H7 (cell line): Measurements from ENCODE around the gene DCLRE1C. TPM values are rescaled to one million over a fixed set of nuclear protein-coding genes. Genes with fewer than 3 reads are reported as not detected.
"Not testable (repeated sequence)": the region's sequence is repeated elsewhere in the genome, so short reads cannot be mapped to it uniquely, and the experiment has no call there.

ENCODE experiments used
- DNase-seq: peaks from one replicate; pipeline ENCODE4 v3.0.0; 2012
- H3K27me3 ChIP-seq: 2 replicates; pipeline ENCODE4 v1.6.0; 2011; ENCODE audit warnings: mild to moderate bottlenecking, low read length; ENCODE audit not compliant: control insufficient read depth, insufficient read depth
- H3K36me3 ChIP-seq: replicated peaks from 2 replicates; pipeline ENCODE4 v1.5.1; 2011; ENCODE audit warnings: low read length; ENCODE audit not compliant: control insufficient read depth, insufficient read depth
- H3K4me3 ChIP-seq: 2 replicates; pipeline ENCODE4 v1.5.1; 2011; ENCODE audit warnings: low read depth, mild to moderate bottlenecking, control low read depth, low read length, moderate library complexity; ENCODE audit not compliant: insufficient read depth
- total RNA-seq: library from RNA; depleted of rRNA; stranded (reverse); fragments of >200 nt; shearing (Covaris generic); gene quantifications from 2 replicates; pipeline ENCODE4 v1.2.3, GENCODE V29; 2014

Gene DCLRE1C
- total RNA-seq, 1 experiment from 2014 or later: 2.1 TPM

GRCh38 chr10:14925268-14925667 is 28.6 kb downstream of the DCLRE1C start:
- Histone ChIP-seq H3K36me3 (no peaks in the 10 kb centered on the region), H3K27me3 (no peaks in the 10 kb centered on the region), H3K4me3 (no peak overlapping the region)
- no peak for DNase-seq

- Histone ChIP-seq H3K27me3 (no peaks in the 10 kb centered on the region), H3K4me3 (no peak overlapping the region), H3K36me3 (no peaks in the 10 kb centered on the region)
- DNase-seq: no peak
Observed at GRCh38 chr10:14924013-14924412, 29.9 kb downstream of the DCLRE1C start.

DNA sequence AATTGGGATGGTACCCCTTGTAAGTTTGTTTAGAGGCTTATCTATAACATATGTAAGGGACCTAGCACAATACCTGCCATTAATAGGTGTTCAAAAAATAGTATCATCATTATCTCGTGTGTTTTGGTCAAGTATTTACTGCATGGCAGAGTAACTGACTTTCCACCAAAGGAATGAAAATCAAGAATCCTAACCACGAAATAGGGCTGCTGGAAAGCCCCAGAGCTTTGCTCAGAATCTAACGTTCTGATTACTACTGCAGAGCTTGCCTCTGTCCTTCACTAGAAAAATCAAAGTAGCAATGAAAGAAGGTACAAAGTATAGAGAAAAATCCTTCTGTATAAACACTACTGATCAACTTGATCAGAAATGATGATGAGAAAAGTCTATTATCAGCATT is 34.9 kb downstream of the DCLRE1C start:
- no peaks in the 10 kb centered on the region for H3K27me3 ChIP-seq
- H3K4me3 ChIP-seq: no peak overlapping the region
- no peak for DNase-seq
- no peaks in the 10 kb centered on the region for H3K36me3 ChIP-seq

DNA sequence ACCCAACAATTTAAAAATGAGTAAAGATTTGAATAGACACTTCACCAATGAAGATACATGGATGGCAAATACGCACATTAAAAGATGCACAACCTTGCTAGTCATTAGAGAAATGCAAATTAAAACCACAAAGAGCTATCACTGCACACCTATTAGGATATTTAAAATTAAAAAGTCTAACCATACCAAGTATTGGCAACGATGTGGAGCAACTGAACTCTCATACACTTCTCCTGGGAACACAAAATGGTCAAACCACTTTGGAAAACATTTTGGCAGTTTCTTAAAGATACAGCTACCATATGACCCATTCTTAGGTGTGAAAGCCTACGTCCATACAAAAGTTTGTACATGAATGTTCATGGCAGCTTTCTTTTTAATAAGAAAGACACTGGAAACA is 36.1 kb downstream of the DCLRE1C start:
- no peak overlapping the region for H3K4me3 ChIP-seq
- H3K36me3 ChIP-seq: no peaks in the 10 kb centered on the region
- H3K27me3 ChIP-seq: no peaks in the 10 kb centered on the region
- no peak for DNase-seq

- Histone ChIP-seq H3K4me3 (no peak overlapping the region), H3K36me3 (no peaks in the 10 kb centered on the region), H3K27me3 (no peaks in the 10 kb centered on the region)
- no peak for DNase-seq
Observed at GRCh38 chr10:14916600-14916999, 37.3 kb downstream of the DCLRE1C start.

GRCh38 chr10:14911801-14912200 is 42.1 kb downstream of the DCLRE1C start:
- H3K4me3 ChIP-seq: no peak overlapping the region
- H3K36me3 ChIP-seq: peaks cover 7% of the 10 kb centered on the region

GRCh38 chr10:14910953-14911352 is 42.9 kb downstream of the DCLRE1C start:
- H3K27me3 ChIP-seq: no peaks in the 10 kb centered on the region
- no peak overlapping the region for H3K4me3 ChIP-seq
- peaks cover 8% of the 10 kb centered on the region for H3K36me3 ChIP-seq
- DNase-seq: no peak

More at GRCh38 chr10:14911801-14912200, 42.1 kb downstream of the DCLRE1C start:
- no peaks in the 10 kb centered on the region for H3K27me3 ChIP-seq
- DNase-seq: no peak

DNA sequence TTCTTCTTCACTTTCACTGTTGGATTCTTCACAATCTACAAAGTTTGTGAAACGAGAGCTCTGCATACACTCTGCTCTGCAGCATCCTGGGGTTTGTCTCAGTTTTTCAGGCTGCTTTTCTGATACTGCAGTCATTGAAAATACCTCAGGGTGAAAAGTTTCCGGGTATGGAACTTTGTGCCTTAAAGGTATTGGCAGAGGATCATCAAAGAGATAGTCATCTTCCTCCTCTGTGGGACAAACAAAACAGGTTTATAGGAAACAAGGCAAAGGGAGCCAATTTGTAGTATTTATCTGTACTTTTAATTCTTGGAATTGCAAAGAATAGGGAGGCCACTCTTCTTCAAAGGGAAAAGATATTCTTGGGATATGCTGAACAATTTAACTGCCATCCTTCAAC is 44.8 kb downstream of the DCLRE1C start:
- no peaks in the 10 kb centered on the region for H3K27me3 ChIP-seq
- no peak for DNase-seq
- peaks cover 10% of the 10 kb centered on the region for H3K36me3 ChIP-seq
- no peak overlapping the region for H3K4me3 ChIP-seq

DNA sequence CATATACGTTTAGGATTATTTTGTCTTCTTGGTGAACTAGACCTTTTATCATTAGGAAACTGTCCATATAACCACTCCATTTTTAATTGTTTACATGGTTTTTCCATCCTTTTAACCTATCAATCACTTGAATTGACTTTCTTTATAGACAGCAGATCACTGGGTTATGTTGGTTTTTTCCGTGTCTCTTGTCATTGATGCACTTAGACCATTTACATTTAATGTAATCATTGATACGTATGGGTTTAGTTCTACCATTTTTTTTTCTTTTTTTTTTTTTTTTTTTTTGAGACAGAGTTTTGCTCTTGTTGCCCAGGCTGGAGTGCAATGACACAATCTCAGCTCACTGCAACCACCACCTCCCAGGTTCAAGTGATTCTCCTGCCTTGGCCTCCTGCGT is 46.3 kb downstream of the DCLRE1C start:
- not testable (repeated sequence) for DNase-seq, H3K4me3 ChIP-seq, H3K27me3 ChIP-seq
- peaks cover 10% of the 10 kb centered on the region for H3K36me3 ChIP-seq

- H3K4me3 ChIP-seq: no peak overlapping the region
- peaks cover 10% of the 10 kb centered on the region for H3K36me3 ChIP-seq
- no peaks in the 10 kb centered on the region for H3K27me3 ChIP-seq
- no peak for DNase-seq
Observed at GRCh38 chr10:14906765-14907164, 47.1 kb downstream of the DCLRE1C start.

- Histone ChIP-seq H3K27me3 (no peaks in the 10 kb centered on the region), H3K4me3 (no peak overlapping the region), H3K36me3 (peaks cover 13% of the 10 kb centered on the region)
- DNase-seq: no peak
Observed at GRCh38 chr10:14905890-14906289, 48.0 kb downstream of the DCLRE1C start.

GRCh38 chr10:14904864-14905263 is 49.0 kb downstream of the DCLRE1C start:
- H3K36me3 ChIP-seq: peaks cover 13% of the 10 kb centered on the region
- DNase-seq: no peak
- H3K4me3 ChIP-seq: no peak overlapping the region
- H3K27me3 ChIP-seq: no peaks in the 10 kb centered on the region

- DNase-seq: peak; percentile 25
Observed at GRCh38 chr10:14904316-14904732, 49.6 kb downstream of the DCLRE1C start.

DNA sequence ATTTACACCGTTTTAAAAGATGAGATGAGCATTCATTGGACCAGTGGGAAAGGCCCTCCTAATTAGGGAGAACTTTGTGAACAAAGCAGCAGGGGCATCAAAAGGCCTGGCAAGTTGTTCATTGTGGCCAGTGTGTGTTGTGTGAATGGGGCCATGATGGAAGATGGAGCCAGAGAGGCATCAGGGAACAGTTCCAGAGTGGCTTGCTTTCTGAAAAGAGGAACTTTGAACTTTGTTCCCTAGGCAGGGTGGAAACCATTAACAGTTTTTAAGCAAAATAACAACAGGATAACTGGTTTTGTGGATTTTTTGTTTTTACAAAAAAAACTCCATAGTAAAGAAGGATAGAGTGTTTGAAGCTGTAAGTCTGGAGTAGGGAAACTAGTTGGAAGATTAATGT is 62.7 kb downstream of the DCLRE1C start:
- Histone ChIP-seq H3K27me3 (no peaks in the 10 kb centered on the region), H3K4me3 (no peak overlapping the region), H3K36me3 (peaks cover 2% of the 10 kb centered on the region; the same call in 1 of the 2 replicates)
- DNase-seq: no peak

More at GRCh38 chr10:14904316-14904732, 49.6 kb downstream of the DCLRE1C start:
- no peaks in the 10 kb centered on the region for H3K27me3 ChIP-seq
- peaks cover 13% of the 10 kb centered on the region for H3K36me3 ChIP-seq
- H3K4me3 ChIP-seq: no peak overlapping the region

DNA sequence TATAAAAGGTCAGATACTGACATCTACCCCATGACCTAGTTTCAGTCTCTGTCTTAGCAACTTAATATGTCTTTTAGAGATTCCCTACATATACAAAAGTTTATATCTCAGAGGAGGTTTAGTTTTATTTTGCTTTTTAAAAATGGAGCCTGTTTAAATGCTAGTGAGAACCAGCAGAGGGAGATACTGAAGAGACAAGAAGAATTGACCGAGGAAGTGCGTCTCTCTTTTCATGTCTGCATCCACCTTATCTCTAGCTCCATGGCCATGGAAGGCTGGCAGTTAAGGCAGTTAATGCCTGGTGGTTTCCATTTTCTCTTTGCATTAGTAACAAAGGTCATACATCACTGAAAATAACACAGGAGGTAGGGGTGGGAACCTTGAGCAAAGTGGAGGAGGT is 64.6 kb downstream of the DCLRE1C start:
- no peaks in the 10 kb centered on the region for H3K27me3 ChIP-seq
- H3K36me3 ChIP-seq: peaks cover 2% of the 10 kb centered on the region; the same call in 1 of the 2 replicates
- peak; percentile 49 for DNase-seq
- H3K4me3 ChIP-seq: no peak overlapping the region

DNA sequence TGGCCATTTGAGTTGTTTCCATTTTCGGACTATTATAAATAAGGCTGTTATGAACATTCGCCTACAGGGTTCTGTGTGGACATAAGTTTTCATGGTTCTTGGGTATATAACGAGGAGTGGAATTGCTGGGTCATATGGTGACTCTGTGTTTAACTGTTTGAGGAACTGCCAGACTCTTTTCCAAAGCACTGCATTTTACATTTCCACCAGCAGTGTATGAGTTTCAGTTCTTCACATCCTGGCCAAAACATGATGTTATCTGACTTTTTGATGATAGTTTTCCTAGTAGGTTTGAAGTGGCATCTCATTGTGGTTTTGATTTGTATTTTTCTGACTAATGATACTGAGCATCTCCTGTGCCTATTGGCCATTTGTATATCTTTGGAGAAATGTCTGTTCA is 69.8 kb downstream of the DCLRE1C start:
- DNase-seq: no peak
- peaks cover 2% of the 10 kb centered on the region for H3K36me3 ChIP-seq
- no peaks in the 10 kb centered on the region for H3K27me3 ChIP-seq
- no peak overlapping the region for H3K4me3 ChIP-seq
